ENCODE data around the gene TWF2.

The TWF2 gene

DNA sequence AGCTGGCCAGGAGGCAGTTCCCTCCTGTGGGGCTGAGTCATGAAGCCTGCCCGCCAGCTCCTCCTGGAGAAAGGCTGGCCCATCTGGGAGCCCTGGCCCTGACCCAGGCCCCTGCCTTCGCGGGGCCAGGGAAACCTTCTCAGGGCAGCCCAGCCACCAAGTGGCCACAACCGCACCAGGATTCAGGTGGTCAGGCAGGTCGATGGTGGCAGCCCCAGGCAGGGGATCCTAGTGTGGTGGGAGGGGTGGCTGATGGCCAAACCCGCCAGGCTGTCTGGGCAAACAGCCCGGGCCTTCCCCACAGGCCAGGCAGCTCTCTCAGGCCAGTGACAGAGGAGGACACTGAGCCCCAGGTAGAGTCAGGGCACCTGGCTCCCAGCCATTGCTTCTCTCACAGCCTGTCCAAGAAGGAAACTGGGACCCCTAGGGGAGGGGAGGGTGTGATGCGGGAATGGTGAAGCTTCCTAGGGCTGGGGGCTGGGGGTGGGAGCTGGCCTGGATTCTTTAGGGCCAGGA, 1.2 kb downstream of the TWF2 start:
- DNase-seq (ENCODE audit: low read depth, low spot score) = peak; percentile 67

GRCh38 chr3:52237006-52237656, 1.8 kb downstream of the TWF2 start:
- DNase-seq (ENCODE audit: low read depth, low spot score) = no peak

- DNase-seq (ENCODE audit: low read depth, low spot score) = no peak
Measured at GRCh38 chr3:52236424-52236886, 2.5 kb downstream of the TWF2 start.

GRCh38 chr3:52234516-52235447, 4.2 kb downstream of the TWF2 start:
- no peak for DNase-seq (ENCODE audit: low read depth, low spot score)

DNA sequence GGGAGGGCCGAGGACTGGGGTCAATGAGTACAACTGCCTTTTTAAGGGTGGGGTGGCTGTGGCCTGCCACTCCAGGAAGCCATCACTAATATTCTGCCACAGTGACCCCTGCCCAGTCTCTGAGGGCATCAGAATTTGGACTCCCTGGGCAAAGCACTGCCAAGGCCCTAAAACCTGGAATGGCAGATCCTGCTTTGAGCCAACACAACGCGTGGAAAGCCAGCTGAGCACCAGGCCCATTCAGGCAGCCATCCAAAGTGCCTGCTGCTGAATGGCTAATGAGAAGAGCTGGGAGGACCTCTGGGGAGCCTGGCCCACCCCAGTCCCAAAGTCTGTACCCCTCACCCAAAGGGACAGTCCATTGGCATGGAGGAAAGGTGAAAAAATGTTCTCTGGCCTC, 5.0 kb downstream of the TWF2 start:
- no peak for DNase-seq (ENCODE audit: low read depth, low spot score)

- no peak for DNase-seq (ENCODE audit: low read depth, low spot score)
Measured at GRCh38 chr3:52233108-52233591, 5.8 kb downstream of the TWF2 start.

DNA sequence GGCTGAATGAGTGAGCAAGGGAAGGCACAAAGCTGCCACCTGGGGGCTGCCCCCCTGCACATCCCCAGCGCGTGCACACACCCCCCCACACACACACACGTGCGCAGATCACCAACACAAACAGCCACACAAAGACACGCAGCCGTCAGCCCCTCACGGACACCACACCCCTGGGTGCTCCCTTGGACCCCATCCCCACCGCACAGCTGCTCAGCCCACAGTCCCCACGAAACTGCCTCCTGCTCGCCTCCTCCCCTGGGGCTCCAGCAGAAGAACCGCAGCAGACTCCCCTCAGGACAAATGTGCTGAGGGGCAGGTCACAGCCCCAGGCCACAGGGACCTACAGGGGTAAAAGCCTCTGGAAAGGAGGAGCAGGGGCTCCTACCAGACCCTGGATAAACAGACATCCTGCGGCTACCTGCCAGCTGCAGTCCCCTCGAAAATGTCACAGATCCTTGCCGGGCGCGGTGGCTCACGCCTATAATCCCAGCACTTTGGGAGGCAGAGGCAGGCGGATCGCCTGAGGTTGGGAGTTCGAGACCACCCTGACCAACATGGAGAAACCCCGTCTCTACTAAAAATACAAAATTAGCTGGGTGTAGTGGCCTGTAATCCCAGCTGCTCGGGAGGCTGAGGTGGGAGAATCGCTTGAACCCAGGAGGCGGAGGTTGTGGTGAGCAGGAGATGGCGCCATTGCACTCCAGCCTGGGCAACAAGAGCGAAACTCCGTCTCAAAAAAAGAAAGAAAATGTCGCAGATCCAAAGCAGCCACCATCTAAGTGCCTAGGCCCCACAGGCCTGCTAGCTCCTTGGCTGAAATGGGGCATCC, 6.5 kb downstream of the TWF2 start:
- DNase-seq (ENCODE audit: low read depth, low spot score) = no peak

- no peak for DNase-seq (ENCODE audit: low read depth, low spot score)
Measured at GRCh38 chr3:52231502-52232278, 7.3 kb downstream of the TWF2 start.

DNA sequence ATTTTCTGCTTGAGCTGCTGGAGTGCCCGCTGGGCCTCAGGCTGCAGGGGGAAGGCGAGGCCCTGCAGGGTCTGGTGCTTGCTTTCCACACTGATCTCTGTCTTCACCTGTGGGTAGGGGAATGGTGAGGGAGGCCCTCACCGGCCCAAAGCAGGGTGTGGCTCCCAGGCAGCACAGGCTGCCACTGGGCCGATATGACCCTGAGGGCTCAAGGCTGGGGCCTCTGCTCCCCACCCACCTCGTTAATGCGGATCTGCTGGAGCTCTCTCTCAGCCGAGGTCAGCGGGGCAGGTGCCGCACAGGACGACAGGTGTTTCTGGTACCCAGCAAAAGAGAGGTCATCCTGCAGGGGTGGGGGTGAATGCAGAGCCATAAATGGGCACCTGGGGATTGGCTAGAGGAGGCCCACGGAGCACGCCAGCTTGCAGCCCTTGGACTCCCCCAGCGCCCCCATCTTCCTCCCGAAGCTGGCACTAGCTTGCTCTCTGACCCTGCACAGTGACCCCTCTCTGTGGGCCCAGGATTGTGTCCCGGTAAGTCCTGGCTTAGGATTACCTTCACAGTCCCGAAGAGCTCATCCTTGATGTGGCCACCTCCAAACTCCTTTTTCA, 8.0 kb downstream of the TWF2 start:
- no peak for DNase-seq (ENCODE audit: low read depth, low spot score)

- no peak for DNase-seq (ENCODE audit: low read depth, low spot score)
Measured at GRCh38 chr3:52230461-52230860, 8.5 kb downstream of the TWF2 start.

GRCh38 chr3:52229656-52230055, 9.3 kb downstream of the TWF2 start:
- DNase-seq (ENCODE audit: low read depth, low spot score) = no peak

DNA sequence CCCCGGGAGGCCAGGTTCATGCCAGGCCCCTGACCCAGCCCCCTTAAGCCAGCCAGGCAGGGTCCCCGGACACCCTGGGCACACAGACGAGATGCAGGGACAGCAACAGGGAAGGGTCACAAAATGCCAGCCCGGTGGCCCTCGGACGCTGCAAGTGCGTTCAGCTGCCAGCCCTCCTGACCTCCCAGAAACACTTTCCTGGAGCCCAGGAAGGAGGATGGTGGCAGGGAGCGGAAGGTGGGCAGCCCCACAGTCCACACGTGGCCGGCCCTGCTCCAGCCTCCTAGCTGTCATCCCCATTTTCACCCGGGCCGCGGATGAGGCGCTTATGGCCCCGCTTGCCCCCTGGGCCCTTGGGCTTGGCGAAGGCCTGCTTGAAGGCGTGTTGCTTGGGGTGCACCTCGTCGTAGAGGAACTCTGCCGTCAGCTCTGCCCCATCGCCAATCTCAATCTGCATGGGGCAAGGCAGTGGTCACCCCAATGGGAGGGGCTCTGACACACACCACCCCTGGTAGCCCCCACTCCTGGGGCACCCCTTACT, 10.1 kb downstream of the TWF2 start:
- DNase-seq (ENCODE audit: low read depth, low spot score) = no peak

DNA sequence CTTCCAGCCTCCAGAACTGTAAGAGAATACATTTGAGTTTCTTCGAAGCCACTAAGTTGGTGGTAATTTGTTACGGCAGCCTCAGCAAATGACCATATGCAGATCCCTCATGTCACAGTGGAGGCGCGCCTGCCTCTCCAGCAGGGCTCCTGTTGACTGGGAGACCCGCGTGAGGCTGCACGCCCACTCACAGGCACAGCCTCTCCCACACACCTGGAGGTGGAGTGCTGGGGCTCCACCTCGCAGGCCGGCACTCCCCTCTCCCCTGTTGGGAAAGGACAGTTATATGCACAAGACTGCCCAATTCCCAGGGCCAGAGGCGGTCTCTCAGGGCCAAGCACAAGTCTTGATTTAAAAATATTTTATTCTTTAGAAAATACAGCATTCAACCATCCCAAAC, 10.7 kb downstream of the TWF2 start:
- DNase-seq (ENCODE audit: low read depth, low spot score) = no peak

GRCh38 chr3:52227766-52228165, 11.2 kb downstream of the TWF2 start:
- no peak for DNase-seq (ENCODE audit: low read depth, low spot score)

DNA sequence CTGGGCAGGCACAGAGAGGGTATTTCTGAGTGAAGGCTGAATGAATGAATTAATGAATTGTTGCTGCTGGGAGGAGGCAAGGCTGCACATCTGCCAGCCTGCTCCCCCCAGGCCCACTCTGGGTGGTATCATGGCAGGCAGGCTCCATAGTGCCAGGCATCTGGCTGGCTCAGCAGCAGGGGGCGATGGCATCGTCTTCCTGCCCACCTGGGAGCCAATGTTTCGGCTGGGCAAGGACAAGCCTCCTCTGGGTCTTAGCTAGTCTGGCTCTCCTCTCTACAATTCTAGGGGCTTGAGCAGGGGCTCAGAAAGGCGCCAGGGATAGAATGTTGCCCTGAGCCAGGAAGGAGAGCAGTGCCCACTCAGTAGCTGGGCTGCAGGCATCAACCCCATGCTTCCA, 11.8 kb downstream of the TWF2 start:
- no peak for DNase-seq (ENCODE audit: low read depth, low spot score)

DNA sequence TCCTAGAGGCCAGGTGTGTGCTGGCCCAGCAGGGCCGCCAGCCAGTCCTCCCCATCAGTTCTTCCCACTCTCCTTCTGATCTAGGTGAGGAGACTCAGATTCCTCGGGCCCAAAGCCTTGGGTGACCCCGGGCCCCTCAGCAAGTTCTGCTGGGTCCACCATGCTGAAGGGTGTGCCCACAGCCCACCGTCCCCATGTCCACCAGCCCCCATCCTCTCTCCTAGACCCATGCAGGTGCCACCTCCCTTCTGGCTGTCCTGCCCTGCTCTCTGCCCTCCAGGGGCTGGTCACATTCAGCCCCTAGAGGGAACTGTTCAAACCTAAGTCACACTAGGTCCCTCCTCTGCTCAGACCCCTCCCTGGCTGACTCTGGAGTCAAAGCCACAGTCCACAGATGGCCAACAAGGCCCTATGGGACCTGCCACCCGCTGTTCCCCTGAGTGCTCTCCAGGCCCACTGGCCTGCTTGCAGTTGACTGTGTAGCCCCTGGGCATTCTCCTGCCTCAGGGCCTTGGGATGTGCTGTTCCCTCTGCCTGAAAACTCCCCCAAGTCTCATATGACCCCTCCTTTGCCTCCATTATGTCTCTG, 12.6 kb downstream of the TWF2 start:
- DNase-seq (ENCODE audit: low read depth, low spot score) = no peak

DNA sequence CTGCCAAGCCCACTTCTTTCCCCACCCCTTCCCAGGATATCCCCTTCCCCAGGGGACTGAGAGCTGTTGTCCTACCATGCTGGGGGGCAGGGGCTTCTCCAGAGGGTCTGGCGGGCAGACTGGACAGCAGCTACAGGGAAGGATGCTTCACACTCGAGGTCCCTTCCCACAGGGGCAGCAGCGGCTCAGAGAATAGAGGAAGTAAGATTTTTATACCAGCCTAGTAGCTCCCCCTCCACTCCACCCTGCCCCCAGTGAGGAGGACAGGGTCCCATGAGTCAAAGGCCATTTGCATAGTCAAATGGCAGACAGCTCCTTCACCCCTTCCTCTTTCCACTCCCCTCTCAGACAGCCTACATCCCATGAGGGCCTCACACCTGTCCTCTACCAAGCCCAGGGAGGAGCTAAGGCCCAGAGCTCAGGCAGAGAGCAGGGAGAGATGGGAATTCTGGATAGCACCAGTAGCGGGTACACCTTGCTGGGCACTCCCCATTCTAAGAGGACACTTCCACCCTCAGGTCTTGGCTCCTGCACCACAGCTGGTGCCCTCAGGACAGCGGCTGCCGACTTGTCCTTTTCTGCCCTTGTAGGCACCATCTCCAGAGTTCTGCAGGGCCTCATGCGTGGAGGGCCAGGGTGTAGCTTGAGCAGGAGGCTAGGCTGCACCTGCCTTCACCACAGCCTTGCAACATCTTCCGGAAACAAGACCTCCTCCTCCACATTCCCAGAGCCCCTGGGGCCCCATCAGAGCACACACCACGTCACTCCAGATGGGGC, 13.3 kb downstream of the TWF2 start, which contains the start of gene TLR9:
Gene TLR9 (minus strand): TSS at position 194 of the 777 bp plus-strand sequence. CDS start 116 bp downstream, at position 78.
- DNase-seq (ENCODE audit: low read depth, low spot score) = no peak

DNA sequence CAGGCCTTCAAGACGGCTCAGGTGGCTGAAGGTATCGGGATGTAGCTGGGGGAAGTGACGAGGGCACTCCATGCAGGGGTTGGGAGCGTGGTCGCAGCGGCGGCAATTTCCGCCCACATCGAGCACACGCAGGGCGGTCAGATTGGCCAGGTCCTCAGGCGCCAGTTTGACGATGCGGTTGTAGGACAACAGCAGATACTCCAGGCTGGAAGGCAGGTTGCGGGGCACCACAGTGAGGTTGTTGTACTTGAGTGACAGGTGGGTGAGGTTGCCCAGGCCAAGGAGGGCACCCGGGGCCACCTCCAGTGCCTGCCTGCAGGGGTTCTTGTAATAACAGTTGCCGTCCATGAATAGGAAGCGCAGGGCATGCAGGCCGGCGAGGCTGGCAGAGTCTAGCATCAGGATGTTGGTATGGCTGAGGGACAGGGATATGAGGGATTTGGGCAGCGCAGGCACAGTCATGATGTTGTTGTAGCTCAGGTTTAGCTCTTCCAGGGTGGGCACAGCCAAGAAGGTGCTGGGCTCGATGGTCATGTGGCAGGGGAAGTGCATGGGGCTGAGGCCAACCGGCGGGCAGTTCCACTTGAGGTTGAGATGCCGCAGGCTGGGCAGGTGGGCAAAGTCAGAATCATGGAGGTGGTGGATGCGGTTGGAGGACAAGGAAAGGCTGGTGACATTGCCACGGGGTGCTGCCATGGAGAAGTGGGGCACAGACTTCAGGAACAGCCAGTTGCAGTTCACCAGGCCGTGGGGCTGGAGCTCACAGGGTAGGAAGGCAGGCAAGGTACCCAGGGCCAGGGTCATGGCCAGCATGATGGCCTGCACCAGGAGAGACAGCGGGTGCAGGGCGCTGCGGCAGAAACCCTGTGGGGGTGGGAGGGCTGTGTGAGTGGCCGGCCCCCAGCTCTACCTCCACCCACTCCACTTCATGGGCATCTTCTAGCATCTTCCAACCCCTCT, 15.2 kb downstream of the TWF2 start:
- no peak for DNase-seq (ENCODE audit: low read depth, low spot score)

Data from smooth muscle cell of the brain vasculature (primary cell).